Amniotic stem cell (primary cell): ENCODE results near the gene WDR91.

Source experiments
- DNase-seq: peaks from one replicate; lab custom pipeline; 2025; lab: John Stamatoyannopoulos, UW

Gene WDR91

GRCh38 chr7:135160858-135161653 is 50.3 kb downstream of the WDR91 start:
- no peak for DNase-seq

DNA sequence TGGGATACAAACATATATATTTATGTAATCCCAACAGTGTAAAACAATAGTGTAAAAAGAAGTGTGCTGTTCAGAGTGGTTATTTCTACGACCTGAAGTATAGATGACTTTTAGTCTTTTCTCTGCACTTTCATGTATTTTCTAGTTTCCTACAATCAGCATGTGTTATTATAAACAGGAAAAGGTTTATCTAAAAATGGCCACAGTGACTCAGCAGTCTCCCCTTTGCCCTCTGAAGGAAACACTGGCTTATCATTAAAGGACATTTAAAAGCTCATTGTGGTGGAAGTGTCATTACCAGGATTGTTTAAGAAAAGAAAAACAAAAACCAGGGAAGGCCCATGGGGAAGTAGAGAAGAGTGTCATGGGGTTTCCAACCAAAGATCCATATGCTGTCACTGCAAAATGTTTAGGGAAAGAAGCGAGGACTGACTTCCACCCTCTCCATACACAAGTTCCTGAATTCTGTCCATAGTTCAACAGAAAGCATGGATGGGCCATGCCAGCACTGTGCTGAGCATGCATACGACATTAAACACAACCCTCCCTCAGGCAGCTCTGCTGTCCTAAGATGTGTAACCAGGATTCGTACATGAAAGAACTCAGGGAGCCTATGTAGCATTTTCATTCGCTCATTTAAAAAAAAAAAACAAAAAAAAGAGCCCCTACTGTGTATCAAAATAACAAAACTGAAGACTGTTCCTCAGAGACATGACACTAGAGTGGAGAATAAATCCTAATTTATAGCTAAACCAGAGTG is 51.0 kb downstream of the WDR91 start:
- DNase-seq = no peak

- no peak for DNase-seq
Observed at GRCh38 chr7:135159359-135160085, 51.8 kb downstream of the WDR91 start.

- DNase-seq = no peak
Observed at GRCh38 chr7:135158874-135159273, 52.5 kb downstream of the WDR91 start.

DNA sequence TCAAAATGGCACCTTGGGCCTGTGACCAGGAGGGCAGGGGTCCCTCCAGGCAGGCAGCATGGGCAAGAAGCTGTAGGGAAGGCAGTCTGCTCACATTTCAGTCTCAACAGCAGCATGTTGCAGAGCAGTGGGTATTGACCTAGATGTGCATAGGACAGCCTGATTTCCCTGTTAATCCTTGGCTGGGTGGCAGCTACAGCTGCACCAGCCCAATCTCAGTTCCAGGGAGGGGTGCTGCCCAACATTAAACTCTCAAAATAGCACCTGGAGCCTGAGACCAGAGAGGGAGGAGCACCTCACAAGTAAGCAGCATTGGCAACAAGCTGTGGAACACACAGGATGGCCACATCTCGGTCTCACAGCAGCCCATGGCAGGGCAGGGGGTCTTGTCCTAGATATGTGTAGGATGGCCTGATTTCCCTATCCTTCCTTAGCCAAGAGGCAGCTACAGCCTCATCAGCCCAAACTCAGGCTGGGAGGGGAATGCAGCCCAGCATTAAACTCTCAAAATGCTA is 53.1 kb downstream of the WDR91 start:
- no peak for DNase-seq

- no peak for DNase-seq
Observed at GRCh38 chr7:135156290-135156689, 55.0 kb downstream of the WDR91 start.

DNA sequence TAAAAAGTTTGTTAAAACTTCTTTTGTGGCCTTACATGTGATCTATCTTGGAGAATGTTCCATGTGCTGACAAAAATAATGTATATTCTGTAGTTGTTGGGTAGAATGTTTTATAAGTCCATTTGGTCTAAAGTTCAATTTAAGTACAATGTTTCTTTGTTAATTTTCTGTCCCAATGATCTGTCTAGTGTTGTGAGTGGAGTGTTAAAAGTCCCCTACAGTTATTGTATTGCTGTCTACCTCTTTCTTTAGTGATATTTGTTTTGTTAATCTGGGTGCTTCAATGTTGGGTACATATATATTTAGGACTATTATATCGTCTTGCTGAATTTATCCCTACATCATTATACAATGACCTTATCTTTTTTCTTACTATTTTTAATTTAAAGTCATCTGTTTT is 56.6 kb downstream of the WDR91 start:
- no peak for DNase-seq

GRCh38 chr7:135152442-135152841 is 58.9 kb downstream of the WDR91 start:
- DNase-seq = no peak

GRCh38 chr7:135151533-135151932 is 59.8 kb downstream of the WDR91 start:
- no peak for DNase-seq

GRCh38 chr7:135151132-135151531 is 60.2 kb downstream of the WDR91 start:
- DNase-seq = no peak

- no peak for DNase-seq
Observed at GRCh38 chr7:135150072-135150782, 61.1 kb downstream of the WDR91 start.

DNA sequence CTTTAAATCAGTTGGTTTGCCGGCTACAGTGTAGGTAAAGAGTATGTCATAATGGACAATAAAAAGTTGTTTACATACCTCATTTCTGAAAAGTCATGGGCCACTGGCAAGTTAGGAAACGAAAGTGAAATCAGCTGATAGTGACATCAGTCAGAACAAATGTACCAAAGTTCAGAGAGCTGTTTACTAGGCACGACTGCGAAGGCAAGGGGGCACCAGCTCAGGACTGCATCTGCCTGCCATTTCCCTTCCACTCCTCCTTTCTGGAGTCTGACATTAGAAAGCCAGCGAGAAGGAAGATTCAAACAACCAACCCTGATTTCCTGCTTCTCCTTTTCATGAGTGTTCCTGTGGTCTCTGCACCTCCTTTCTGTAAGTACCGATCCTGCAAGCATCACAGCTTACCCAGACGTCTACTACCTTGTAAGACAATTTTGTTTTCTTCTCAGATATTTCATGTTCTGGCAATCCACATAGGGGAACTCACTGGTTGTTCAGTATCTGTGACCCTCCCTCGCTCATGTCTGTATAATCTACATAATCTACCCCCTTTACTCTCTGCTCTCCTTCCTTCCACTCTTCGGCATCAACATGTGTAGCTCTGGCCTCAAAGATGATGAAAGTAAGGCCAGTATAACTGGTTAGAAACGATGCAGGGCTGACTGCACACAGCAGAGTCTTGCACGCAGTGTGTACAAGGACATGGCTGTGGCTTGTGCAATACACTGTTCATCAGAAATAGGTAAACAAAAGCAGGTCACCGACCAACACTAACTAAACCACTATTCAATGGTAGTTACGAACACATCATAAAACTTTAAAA is 63.2 kb downstream of the WDR91 start, which contains the start of gene TMEM140:
TMEM140 (plus strand) TSS at position 174 of the 823 bp plus-strand sequence. CDS start 16,370 bp downstream, outside the sequence.
- DNase-seq = no peak

DNA sequence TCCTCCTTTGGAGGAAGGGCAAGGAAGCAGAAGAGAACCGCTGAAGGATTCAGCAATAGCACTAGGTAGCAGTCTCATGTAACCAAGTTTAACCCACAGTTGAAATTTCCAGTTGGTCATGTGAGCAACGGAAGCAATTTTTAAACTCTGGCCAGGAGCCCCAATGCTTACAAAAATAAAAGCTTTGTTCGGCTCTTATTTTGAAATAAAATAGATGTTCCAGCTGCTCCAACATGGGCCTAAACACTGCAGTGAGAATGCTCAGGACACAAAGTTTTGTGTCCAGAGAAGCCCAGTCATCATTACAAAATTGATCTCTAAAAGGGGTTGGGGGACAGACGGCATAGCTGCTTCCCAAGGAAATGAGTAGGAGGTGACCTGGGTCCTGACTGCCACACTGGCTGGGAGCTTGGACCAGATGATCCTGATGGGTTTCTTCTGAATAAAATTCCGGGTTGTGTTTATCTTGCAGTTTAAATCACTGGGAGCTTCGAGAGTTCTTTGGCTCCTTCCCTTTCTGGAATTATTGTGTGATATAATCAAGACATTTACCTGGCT is 63.9 kb downstream of the WDR91 start:
- DNase-seq = no peak

DNA sequence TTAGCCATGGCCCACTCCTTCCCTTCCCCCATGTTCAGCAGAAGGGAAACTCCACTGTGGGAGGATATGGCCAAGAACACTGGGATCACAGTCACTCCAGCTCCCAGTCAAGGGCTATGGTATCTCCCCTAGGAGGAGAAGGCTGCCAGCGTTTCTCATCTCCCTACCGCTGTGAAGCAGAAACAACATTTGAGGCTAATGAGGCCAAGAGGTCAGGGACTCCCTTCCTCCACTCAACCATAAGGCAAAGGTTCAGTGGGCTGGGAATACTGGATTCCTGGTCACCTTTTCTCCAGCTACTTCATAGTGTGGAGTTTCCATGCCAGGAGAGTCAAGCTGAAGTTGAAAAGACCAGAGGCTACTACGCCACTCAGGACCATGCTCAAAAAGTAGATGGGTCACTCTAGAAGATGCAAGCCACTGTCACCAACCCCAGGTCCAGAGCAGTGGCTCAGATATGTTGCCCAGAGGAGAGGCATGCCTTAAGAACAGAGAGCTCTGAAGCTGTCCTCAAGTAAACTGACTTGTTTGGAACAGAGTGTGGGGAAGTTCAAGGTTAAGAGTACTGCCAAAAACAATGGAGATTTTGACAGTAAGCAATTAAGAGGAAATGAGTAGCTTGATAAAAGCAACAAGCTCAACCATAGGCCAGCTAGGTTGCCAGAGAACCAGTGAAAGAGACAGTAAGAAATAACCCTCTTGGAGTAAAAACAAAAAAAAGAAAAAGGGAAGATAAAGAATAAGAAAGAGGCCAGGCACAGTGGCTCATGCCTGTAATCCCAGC is 67.2 kb downstream of the WDR91 start:
- DNase-seq = no peak
